Karpas-422 (cell line): Measurements from ENCODE around the gene ARID3A. TPM values are rescaled to one million over a fixed set of nuclear protein-coding genes. Genes with fewer than 3 reads are reported as not detected.
A peak's percentile ranks its signal among the peaks of the same experiment; 100 is the strongest.

Experiments used
- DNase-seq: peaks from one replicate; pipeline ENCODE4 v3.0.0-alpha.2; 2015
- H2AFZ ChIP-seq: fragments of 200-600 bp; sonication (generic); 2 replicates; pipeline ENCODE4 v1.6.1; 2014; ENCODE audit warnings: antibody characterized with exemption, low read length, mixed read lengths
- H3K27ac ChIP-seq: fragments of 200-600 bp; sonication (generic); 2 replicates; pipeline ENCODE4 v1.5.1; 2014; ENCODE audit warnings: mild to moderate bottlenecking, low read length, moderate library complexity
- H3K27me3 ChIP-seq: fragments of 200-600 bp; sonication (generic); 2 replicates; pipeline ENCODE4 v1.6.1; 2014; ENCODE audit warnings: low read length, mixed read lengths
- H3K36me3 ChIP-seq: fragments of 200-600 bp; sonication (generic); 2 replicates; pipeline ENCODE4 v1.6.1; 2014; ENCODE audit warnings: low read length, mixed read lengths; ENCODE audit not compliant: insufficient read depth
- H3K4me1 ChIP-seq: fragments of 200-600 bp; sonication (generic); 2 replicates; pipeline ENCODE4 v1.6.1; 2014; ENCODE audit warnings: mild to moderate bottlenecking, low read length, mixed read lengths
- H3K4me2 ChIP-seq: fragments of 200-600 bp; sonication (generic); 2 replicates; pipeline ENCODE4 v1.6.1; 2014; ENCODE audit warnings: low read length, low read depth, mild to moderate bottlenecking; ENCODE audit not compliant: poor library complexity, severe bottlenecking
- H3K4me3 ChIP-seq: fragments of 200-600 bp; sonication (generic); 2 replicates; pipeline ENCODE4 v1.5.1; 2014; ENCODE audit warnings: mild to moderate bottlenecking, antibody characterized with exemption, low read length, mixed read lengths
- H3K79me2 ChIP-seq: fragments of 200-600 bp; sonication (generic); 2 replicates; pipeline ENCODE4 v1.6.1; 2014; ENCODE audit warnings: mild to moderate bottlenecking, low read length, mixed read lengths
- H3K9ac ChIP-seq: fragments of 200-600 bp; sonication (generic); 2 replicates; pipeline ENCODE4 v1.6.0; 2014; ENCODE audit warnings: low read length
- H3K9me2 ChIP-seq: fragments of 200-600 bp; sonication (generic), shearing (Covaris generic); replicated peaks from 2 replicates; pipeline ENCODE4 v1.6.0; 2014; ENCODE audit warnings: mild to moderate bottlenecking, low read length, moderate library complexity; ENCODE audit not compliant: insufficient read depth
- H3K9me3 ChIP-seq: fragments of 300-700, 200-600 bp; sonication (generic); 2 replicates; pipeline ENCODE4 v1.6.1; 2014; ENCODE audit warnings: low read length, mixed read lengths
- H4K20me1 ChIP-seq: fragments of 200-600 bp; sonication (generic); 2 replicates; pipeline ENCODE4 v1.6.1; 2014; ENCODE audit warnings: mild to moderate bottlenecking, antibody characterized with exemption, low read length, low read depth; ENCODE audit not compliant: insufficient read depth
- total RNA-seq: library from RNA; depleted of rRNA; stranded (reverse); fragments of >200 nt; shearing (Covaris generic); gene quantifications from 2 replicates; pipeline ENCODE4 v1.2.3, GENCODE V29; 2014; ENCODE audit warnings: low replicate concordance

The ARID3A gene
- total RNA-seq, 1 experiment from 2014 or later = 2.0 TPM

DNA sequence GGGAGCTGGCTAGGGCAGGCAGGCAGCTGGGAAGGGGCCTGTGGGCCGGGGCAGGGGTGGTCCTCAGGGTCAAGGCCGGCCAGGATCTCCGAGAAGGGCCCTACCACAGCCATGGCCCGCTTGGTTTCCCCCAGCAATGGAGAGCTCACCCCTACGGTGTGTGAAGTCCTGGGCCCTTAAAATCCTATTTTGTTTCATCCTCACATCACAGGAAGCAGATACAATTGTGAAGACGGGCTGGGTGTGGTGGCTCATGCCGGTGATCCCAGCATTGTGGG lies 23.8 kb upstream of the ARID3A start:
- H3K9me3 ChIP-seq = no peaks in the 10 kb centered on the region
- H3K4me1 ChIP-seq = peaks cover 17% of the 10 kb centered on the region
- H3K4me3 ChIP-seq = no peak overlapping the region
- peaks cover 17% of the 10 kb centered on the region; the same call in 1 of the 2 replicates for H4K20me1 ChIP-seq
- H3K36me3 ChIP-seq = no peaks in the 10 kb centered on the region
- H3K9ac ChIP-seq = no peak overlapping the region
- 0 out of 2 replicates have a peak, but pooled peaks cover 3% of the 10 kb centered on the region for H3K79me2 ChIP-seq
- no peak overlapping the region for H3K27ac ChIP-seq
- H3K4me2 ChIP-seq = no peak overlapping the region
- DNase-seq = no peak
- no peaks in the 10 kb centered on the region for H3K9me2 ChIP-seq
- H2AFZ ChIP-seq = no peak overlapping the region
- no peaks in the 10 kb centered on the region for H3K27me3 ChIP-seq

DNA sequence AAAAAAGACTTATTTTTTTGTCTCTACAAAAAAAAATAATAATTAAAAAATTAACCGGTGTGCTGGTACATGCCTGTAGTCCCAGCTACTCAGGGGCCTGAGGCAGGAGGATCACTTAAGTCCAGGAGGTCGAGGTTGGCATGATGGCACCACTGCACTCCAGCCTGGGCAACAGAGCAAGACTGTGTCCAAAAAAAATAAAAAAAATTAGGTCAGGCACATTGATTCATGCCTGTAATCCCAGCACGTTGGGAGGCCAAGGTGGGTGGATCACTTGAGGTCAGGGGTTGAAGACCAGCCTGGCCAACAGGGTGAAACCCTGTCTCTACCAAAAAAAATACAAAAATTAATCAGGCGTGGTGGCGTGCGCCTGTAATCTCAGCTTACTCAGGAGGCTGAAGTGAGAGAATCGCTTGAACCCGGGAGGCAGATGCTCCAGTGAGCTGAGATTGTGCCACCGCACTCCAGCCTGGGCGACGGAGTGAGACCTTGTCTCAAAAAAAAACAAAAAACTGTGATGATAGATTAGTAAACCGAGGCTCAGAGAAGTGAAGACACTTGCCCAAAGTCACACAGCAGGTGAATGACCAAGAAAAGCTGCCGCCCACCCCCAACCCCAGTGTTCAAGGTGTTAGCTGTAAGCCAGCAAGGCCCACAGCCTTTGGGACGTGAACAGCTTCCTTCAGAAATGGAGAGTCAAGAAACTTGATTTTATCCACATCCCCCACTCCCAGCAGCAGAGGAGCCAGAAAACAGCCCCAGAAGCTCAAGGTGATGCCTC lies 23.2 kb upstream of the ARID3A start:
- H4K20me1 ChIP-seq = peaks cover 17% of the 10 kb centered on the region; the same call in 1 of the 2 replicates
- no peak overlapping the region for H3K27ac ChIP-seq
- H3K79me2 ChIP-seq = peaks cover 9% of the 10 kb centered on the region; the same call in 1 of the 2 replicates

DNA sequence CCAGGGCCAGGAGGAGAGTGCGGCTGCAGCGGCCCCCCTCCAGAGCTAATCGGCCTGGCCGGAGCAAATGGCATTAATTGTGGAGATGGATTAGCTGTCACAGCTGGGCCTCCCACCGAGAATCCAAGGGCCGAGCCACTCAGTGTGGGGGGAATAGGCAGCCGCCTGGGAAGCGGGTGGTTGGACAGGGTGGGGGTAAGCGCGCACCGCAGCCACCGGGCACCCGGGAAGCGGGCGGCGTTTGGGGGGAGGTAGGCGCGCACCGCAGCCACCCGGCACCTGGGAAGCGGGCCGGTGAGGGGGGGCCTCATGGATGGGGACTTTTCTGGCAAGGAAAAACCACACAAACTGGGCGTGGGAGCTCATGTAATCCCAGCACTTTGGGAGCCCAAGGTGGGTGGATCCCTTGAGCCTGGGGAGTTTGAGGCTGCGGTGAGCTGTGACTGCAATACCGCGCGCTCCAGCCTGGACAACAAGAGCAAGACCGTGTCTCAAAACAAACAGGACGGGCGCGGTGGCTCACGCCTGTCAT lies 22.5 kb upstream of the ARID3A start:
- Histone ChIP-seq H3K9me2 (no peaks in the 10 kb centered on the region), H3K79me2 (peaks cover 14% of the 10 kb centered on the region), H3K4me3 (no peak overlapping the region), H3K27ac (no peak overlapping the region), H3K36me3 (no peaks in the 10 kb centered on the region), H3K9me3 (no peaks in the 10 kb centered on the region), H4K20me1 (peaks cover 17% of the 10 kb centered on the region; the same call in 1 of the 2 replicates), H3K4me2 (no peak overlapping the region), H2AFZ (no peak overlapping the region), H3K27me3 (no peaks in the 10 kb centered on the region), H3K4me1 (peaks cover 17% of the 10 kb centered on the region), H3K9ac (no peak overlapping the region)
- no peak for DNase-seq

More for the DNA sequence above, 23.2 kb upstream of the ARID3A start:
- Histone ChIP-seq H3K4me3 (no peak overlapping the region), H3K36me3 (no peaks in the 10 kb centered on the region), H3K4me1 (peaks cover 17% of the 10 kb centered on the region), H3K9me3 (no peaks in the 10 kb centered on the region), H3K27me3 (no peaks in the 10 kb centered on the region), H3K9ac (no peak overlapping the region), H2AFZ (no peak overlapping the region), H3K9me2 (no peaks in the 10 kb centered on the region), H3K4me2 (no peak overlapping the region)
- DNase-seq = no peak

DNA sequence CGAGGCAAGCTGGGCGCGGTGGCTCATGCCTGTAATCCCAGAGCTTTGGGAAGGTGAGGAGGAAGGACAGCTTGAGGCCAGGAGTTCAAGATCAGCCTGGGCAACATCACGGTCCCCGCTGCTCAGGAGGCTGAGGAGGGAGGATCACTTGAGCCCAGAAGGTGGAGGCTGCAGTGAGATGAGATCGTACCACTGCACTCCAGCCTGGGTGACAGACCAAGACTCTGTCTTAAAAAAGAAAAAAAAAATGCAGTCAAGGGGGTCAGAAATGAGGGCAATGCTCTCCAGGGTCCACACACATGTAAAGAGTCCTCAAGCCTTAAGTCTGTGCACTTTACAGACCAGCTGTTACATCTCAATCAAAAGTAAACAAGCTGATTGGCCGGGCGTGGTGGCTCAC lies 21.3 kb upstream of the ARID3A start:
- Histone ChIP-seq H2AFZ (no peak overlapping the region), H3K9me3 (no peaks in the 10 kb centered on the region), H3K79me2 (peaks cover 24% of the 10 kb centered on the region), H3K9me2 (no peaks in the 10 kb centered on the region), H3K9ac (no peak overlapping the region), H3K27me3 (no peaks in the 10 kb centered on the region), H3K4me1 (peaks cover 13% of the 10 kb centered on the region), H3K27ac (no peak overlapping the region), H3K36me3 (no peaks in the 10 kb centered on the region), H3K4me3 (no peak overlapping the region), H3K4me2 (no peak overlapping the region), H4K20me1 (peaks cover 10% of the 10 kb centered on the region; the same call in 1 of the 2 replicates)
- DNase-seq = no peak

DNA sequence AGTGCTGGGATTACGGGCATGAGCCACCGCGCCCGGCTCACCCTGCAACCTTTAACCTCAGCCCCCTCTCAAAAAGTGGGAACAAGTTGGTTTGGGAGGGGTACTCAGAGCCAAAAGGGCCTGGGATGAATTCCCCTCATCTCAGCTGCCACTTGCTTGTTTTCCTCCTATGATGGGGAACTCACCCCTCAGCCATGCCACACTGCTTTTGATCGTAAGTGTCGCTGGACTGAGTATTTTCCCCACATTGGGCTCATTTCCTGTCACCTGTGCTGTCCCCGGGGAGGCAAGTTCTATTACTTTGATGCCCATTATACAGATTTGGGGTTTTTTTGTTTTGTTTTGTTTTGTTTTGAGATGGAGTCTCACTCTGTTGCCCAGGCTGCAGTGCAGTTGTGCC lies 19.4 kb upstream of the ARID3A start:
- no peaks in the 10 kb centered on the region for H3K9me2 ChIP-seq
- no peaks in the 10 kb centered on the region for H3K9me3 ChIP-seq
- H3K4me2 ChIP-seq = no peak overlapping the region
- no peak overlapping the region for H2AFZ ChIP-seq
- H3K79me2 ChIP-seq = peaks cover 36% of the 10 kb centered on the region
- no peaks in the 10 kb centered on the region for H3K36me3 ChIP-seq
- no peak for DNase-seq
- no peak overlapping the region for H3K9ac ChIP-seq
- no peaks in the 10 kb centered on the region for H3K27me3 ChIP-seq
- H3K4me3 ChIP-seq = no peak overlapping the region
- H3K27ac ChIP-seq = no peak overlapping the region
- H3K4me1 ChIP-seq = peaks cover 12% of the 10 kb centered on the region
- no peaks in the 10 kb centered on the region for H4K20me1 ChIP-seq

DNA sequence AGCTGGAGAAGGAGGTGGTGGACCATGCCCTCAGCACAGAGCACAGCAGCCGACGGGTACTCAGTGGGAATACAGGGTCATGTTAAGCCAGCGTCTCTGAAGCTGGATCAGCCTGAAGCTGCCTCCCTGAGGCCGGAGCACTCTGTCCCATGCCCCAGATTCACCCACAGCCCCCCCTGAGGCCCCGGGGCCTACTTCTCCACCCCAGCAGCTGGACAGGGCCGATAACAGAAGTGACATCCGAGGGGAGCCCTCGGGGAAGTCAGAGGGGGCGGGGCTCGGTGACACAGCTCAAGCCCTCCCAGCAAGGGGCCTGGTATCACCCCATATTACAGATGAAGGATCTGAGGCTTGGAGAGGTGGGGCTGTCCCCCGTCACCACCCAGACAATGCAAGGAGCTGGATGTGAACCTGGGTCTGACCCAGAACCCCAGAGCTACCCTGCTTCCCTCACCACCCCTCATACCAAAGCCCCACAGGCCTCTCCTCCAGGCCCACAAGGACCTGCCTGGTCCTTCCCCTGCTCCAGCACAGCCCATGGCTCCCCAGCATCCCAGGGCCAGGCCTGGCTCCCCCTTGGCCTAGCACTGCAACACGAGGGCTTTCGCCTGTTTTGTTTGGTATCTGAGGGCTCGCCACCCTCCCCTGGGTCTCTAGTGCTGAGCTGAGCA lies 18.5 kb upstream of the ARID3A start:
- peak; percentile 66 for DNase-seq
- Histone ChIP-seq H3K4me2 (no peak overlapping the region), H3K4me3 (no peak overlapping the region)

DNA sequence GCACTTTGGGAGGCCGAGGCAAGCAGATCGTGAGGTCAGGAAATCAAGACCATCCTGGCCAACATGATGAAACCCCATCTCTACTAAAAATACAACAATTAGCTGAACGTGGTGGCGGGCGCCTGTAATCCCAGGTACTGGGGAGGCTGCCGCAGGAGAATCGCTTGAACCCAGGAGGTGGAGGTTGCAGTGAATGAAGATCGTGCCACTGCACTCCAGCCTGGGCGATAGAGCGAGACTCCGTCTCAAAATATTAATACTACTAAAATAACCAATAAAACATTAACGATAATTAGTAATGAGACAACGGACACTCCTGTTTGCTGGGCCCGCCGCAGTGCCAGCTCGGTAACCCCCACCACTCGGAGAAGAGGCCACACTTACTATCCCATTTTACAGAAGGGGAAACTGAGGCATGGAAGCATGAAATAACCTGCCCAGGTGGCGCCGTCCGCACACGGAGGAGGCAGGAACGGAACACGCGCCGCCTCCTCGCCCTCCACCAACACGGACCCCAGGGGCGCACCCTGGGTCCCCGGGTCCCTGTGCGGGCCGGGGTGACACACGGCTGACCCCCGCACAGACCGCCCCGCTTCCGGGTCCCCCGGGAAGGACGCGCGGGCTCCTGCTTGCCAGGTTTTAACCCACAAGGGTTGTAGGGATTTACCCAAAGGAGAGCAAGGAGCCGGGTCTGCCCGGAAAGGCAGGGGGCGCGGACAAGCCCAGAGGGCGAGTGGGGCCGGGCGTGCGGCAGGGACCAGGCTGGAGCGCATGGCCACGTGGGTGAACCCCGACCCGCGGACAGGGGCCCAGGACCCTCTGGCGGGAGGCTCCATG lies 14.4 kb upstream of the ARID3A start:
- Histone ChIP-seq H3K4me2 (no peak overlapping the region), H3K27ac (no peak overlapping the region), H3K9me2 (no peaks in the 10 kb centered on the region), H3K27me3 (no peaks in the 10 kb centered on the region), H3K36me3 (no peaks in the 10 kb centered on the region), H3K9ac (no peak overlapping the region), H3K4me3 (no peak overlapping the region), H3K4me1 (peaks cover 17% of the 10 kb centered on the region), H3K79me2 (peaks cover 45% of the 10 kb centered on the region), H2AFZ (no peak overlapping the region), H4K20me1 (no peaks in the 10 kb centered on the region), H3K9me3 (no peaks in the 10 kb centered on the region)
- DNase-seq = no peak

More for the DNA sequence above, 18.5 kb upstream of the ARID3A start:
- Histone ChIP-seq H3K9me3 (no peaks in the 10 kb centered on the region), H3K36me3 (no peaks in the 10 kb centered on the region), H3K4me1 (peaks cover 12% of the 10 kb centered on the region), H3K9me2 (no peaks in the 10 kb centered on the region), H3K27me3 (no peaks in the 10 kb centered on the region), H3K9ac (no peak overlapping the region), H2AFZ (no peak overlapping the region), H4K20me1 (no peaks in the 10 kb centered on the region), H3K79me2 (peaks cover 40% of the 10 kb centered on the region), H3K27ac (no peak overlapping the region)
